ENCODE data around the gene KRT7.
"Not testable (repeated sequence)": the region's sequence is repeated elsewhere in the genome, so short reads cannot be mapped to it uniquely, and the experiment has no call there.

The KRT7 gene

GRCh38 chr12:52229836-52230343 lies 3.2 kb upstream of the KRT7 start:
- no peak for DNase-seq (ENCODE audit: low read depth in 2 of 2)

- no peak for DNase-seq (ENCODE audit: low read depth in 2 of 2)
Measured at GRCh38 chr12:52230364-52231281, 2.4 kb upstream of the KRT7 start.

DNA sequence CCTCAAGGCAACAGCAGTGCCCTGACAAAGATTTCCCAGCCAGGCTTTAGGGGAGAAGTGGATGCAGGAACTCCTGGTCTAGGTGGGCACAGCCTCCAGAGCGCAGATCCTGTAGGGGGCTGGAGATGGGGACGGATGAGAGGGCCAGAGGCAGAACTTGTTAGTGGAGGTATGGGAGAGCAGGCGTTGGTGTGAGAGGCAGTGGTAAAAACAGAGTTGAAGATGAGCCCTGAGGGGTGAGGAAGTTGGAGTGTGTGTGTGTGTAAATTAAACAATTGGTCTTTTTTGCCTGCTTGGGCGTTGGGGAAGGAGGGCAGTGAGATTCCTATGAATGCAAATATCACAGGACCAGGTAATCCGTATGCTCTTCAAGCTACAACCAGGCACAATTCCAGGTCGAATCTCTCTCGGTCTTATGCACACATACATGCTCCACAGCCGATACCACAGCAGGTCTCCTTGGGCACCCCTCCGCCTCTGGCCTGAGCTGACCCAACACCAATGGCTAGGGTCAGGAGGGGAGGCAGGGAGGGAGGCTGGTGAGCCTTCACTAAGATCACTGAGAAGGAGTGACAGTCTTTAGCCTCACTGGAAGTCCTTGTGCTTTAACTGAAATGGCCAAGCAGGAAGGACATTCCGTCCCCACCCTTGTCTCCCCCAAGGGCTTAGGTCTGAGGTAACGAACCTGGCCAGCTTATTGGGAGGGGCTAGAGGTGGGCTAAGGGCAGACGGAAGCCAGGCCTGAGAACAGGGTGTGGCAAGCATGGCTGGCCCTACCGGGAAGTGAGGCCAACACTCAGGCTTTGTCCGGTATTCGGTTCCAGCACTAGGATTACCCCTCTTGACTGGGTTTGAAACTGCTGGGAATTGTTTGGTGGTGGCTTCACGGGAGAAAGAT lies 1.5 kb upstream of the KRT7 start:
- DNase-seq (ENCODE audit: low read depth in 2 of 2) = no peak

DNA sequence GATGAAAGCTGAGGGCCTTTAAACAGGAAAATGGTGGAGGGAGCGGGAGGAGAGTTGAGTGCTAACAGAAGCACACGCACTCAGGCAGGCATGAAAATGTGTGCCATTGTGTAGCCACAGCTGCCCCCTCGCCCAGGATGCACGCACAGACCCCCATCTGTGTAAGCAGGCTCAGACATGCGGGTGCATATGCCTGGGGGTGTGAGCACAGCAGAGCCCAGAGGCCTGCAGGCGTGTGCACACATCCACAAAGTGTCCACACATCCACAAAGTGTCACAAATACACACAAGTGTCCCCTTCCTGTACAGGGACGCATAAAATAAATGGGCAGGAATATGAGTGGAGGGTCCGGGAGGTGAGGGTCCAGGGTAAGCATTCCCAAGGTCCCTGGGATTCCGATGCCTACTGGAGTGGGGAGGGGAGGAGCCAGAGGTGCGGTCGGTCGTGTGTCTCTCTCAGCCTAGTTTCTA lies 805 bp upstream of the KRT7 start:
- no peak for DNase-seq (ENCODE audit: low read depth in 2 of 2)

- no peak for DNase-seq (ENCODE audit: low read depth in 2 of 2)
Measured at GRCh38 chr12:52233462-52234207, 592 bp downstream of the KRT7 start.

- no peak for DNase-seq (ENCODE audit: low read depth in 2 of 2)
Measured at GRCh38 chr12:52234223-52234810, 1.3 kb downstream of the KRT7 start.

- no peak for DNase-seq (ENCODE audit: low read depth in 2 of 2)
Measured at GRCh38 chr12:52235001-52235764, 2.1 kb downstream of the KRT7 start.

- DNase-seq (ENCODE audit: low read depth in 2 of 2) = no peak
Measured at GRCh38 chr12:52235822-52236361, 2.8 kb downstream of the KRT7 start.

DNA sequence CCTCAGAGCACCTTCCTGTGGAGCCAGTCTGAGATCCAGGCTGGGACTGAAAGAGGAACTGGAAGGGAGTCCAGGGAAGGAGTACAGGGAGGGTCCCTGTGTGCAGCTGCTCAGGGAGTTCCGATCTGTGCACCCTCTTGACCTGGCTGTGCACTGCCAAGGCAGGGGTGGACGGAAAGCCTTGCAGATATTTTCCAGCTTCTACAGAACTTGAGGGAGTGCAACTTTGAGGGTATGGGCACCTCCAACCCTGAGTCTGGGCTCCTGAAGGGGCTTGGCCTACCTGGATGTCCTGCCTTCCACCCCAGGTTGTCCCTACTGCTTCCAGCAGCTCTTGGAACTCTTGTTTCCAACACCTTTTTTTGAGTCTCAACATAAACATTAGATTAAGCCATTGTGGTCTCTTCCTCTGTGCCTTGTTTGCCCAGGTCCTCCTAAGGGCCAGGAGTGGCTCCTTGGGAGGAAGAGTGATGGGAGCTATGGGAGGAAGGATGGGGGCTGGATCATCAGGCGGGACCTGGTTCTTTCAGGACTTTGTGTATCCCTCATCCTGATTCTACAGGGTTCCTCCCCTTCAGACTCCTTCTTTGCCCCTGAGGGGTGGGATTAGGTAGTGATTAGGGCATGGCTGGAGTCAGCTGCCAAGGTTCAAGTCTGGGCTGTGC lies 3.5 kb downstream of the KRT7 start:
- DNase-seq (ENCODE audit: low read depth in 2 of 2) = no peak

DNA sequence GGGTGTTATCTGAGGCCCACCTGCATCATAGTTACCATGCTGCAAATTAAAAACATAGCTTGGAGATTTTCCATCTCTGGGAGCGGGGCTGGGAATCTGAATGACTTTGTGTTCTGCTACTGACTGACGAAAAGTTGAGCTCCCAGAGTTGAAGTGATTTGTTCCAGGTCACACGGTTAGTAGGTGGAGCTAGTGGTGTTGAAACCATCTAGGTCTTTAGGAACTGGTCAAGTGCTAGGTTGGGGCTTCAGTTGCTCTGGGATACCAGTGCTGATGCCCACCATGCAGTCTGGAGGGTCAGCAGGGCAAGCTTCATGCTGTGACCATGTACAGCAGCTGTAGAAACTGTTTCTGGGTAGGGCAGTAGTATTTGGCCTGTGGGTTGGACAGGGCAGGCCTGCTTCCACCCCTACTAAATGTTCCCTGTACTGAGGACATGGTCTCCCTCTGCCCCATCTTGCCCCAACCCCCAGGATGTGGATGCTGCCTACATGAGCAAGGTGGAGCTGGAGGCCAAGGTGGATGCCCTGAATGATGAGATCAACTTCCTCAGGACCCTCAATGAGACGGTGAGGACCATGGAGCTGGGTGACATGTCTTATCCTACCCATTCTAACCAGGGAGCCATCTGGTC lies 5.3 kb downstream of the KRT7 start:
- DNase-seq (ENCODE audit: low read depth in 2 of 2) = no peak

DNA sequence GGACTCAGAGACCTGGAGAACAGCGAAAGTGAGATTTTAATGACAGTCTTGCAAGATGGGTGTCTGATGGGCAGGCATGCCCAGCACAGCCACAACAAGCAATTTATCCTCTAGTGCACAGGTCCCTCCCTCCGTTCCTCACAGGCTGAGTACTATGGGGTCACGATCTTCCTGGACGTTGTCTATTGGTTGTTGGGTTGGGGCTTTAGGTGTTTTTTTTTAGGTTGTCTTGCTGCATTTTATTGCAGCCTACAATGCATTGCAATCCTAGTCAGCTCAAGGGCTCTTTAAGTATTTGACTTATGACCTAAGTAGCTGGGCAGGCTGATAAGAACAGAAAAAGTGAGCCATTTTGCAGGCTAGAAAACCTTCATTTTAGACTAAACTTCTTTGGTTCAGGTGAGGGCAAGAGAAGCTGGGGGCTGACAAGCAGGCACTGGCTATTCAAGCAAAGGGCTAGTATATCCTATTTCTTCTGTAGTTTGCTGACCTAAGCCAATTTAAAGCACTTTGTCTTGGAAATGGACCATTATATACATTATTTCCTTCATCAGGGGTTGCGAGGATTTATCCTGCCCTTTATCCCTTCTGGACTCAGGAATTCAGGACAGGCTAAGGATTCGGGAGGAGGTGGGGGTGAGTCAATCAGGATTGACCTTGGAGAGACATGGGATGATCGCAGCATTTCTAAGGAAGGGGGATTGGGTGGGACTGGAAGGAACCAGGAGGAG lies 6.0 kb downstream of the KRT7 start:
- DNase-seq (ENCODE audit: low read depth in 2 of 2) = no peak

- no peak for DNase-seq (ENCODE audit: low read depth in 2 of 2)
Measured at GRCh38 chr12:52239767-52240166, 6.7 kb downstream of the KRT7 start.

GRCh38 chr12:52240247-52240646 lies 7.2 kb downstream of the KRT7 start:
- not testable (repeated sequence) for DNase-seq (ENCODE audit: low read depth in 2 of 2)

DNA sequence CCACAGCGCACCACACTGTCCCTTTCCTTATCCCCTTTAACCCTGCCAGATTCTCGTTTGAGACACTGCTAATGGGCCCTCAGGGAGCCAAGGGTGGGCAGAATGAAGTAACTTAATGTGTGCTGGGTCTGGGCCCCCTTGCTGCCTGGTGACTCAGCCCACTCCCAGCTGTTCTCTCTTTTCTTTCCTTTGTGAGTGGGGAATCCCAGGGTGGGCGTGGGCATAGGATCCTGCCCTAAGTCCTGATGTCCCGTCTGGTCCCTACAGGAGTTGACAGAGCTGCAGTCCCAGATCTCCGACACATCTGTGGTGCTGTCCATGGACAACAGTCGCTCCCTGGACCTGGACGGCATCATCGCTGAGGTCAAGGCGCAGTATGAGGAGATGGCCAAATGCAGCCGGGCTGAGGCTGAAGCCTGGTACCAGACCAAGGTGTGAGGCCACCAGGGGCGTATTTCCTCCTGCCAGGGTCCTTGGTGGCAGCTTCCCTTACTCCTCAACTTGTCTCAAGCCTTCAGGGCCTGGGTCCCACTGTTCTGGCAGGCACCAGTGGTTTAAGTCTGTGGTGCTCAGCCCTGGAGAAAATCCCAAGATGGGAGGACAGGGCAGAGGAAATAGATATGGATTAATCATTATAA lies 8.3 kb downstream of the KRT7 start:
- DNase-seq (ENCODE audit: low read depth in 2 of 2) = no peak

DNA sequence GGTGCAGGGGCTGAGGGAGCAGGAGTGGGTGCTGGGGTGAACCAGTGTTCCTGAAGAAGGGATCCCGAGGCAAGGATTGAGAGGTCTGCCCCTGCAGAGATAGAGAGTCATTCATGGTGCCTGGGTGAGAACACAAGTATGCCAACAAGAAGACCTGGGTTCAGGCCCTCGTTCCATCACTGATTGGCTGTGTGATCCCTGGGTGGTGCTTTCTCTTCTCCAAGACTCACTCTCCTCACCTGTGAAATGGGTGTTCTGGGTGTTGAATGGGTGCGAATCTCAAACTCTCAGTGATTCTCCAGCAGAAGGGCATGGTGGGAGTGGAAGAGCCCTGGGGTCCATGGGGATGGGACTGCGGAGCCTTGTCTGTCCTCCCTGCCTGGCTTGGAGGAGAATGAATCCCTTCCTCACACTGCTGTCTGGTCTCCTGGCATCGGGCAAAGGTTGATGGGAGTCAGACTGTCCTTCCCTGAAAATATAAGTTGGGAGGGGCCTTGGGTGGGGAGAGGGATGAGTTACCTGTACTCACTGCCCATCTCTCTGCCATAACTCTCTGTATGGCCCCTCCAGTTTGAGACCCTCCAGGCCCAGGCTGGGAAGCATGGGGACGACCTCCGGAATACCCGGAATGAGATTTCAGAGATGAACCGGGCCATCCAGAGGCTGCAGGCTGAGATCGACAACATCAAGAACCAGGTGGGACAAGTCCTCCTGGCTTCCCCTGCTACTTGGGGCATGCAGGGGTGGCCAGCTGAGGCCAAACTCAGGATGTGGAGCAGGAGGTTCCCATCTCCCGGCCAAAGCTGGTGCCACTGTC lies 9.6 kb downstream of the KRT7 start:
- no peak for DNase-seq (ENCODE audit: low read depth in 2 of 2)

DNA sequence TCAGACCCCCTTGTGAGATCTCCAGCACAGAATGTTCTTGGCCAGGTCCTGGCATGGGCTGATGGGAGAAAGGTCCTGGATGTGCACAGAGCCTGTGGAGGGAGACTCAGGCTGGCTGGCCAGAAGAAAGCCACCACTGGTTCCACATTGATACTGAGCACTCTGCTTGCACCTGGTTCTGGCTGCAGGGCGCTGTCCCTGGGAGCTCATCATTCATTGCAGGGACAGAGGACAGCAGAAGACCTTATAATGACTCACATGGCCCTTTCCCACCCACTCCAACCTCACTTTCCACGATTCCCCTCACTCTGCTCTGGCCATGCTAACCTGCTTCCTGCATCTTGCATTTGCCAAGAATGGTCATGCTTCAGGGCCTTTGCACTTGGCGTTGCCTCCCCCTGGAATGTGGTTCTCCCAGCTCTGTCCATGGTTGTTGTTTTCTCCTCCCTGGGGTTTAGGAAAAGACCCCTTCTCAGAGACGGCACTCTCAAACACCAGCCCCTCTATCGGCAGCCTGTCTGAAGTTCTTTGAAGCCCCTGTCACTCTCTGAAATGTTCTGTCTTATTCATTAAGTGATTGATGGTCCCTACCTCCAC lies 10.3 kb downstream of the KRT7 start:
- no peak for DNase-seq (ENCODE audit: low read depth in 2 of 2)

Measured in stimulated activated CD8-positive, alpha-beta memory T cell treated with anti-CD3 and anti-CD28 coated beads, Interleukin-2, amount 100 ng/mL, for 48 hours (primary cell).